Esophagus muscularis mucosa (tissue), 4 donors: ENCODE measurements around the gene ERBB4.

Experiments used
- CTCF ChIP-seq, 3 experiments: fragments of 200-600 bp in 2 of 3; fragments of 450-650 bp in 1 of 3; sonication (generic) in 2 of 3; IDR thresholded peaks; one replicate each; pipeline ENCODE4 v1.5.1; 2017 to 2019; ENCODE audit warnings: antibody characterized with exemption in 3 of 3, mild to moderate bottlenecking in 2 of 3, moderate library complexity in 1 of 3
- EP300 ChIP-seq: sonication (generic); formaldehyde crosslinking; IDR thresholded peaks from one replicate; pipeline ENCODE4 v1.6.1; 2017; ENCODE audit warnings: antibody characterized with exemption
- POLR2A ChIP-seq: fragments of 450-650 bp; IDR thresholded peaks from one replicate; pipeline ENCODE4 v1.6.1; 2017; ENCODE audit warnings: antibody characterized with exemption, moderate library complexity, mild to moderate bottlenecking, low read depth

GRCh38 chr2:211985393-211985792, 553.2 kb downstream of the ERBB4 start:
- TF ChIP-seq CTCF (IDR thresholded peaks at IDR 0.05) (no peak), POLR2A (no peak), EP300 (no peak)
